Activated naive CD4-positive, alpha-beta T cell treated with anti-CD3 and anti-CD28 coated beads, Interleukin-2, amount 50 U/mL, for 16 hours (primary cell): ENCODE measurements around the gene KCNAB1.
"Not testable (repeated sequence)": the region's sequence is repeated elsewhere in the genome, so short reads cannot be mapped to it uniquely, and the experiment has no call there.

Experiments
- DNase-seq: peaks from one replicate; pipeline ENCODE4 v3.0.0-alpha.2; 2020

The KCNAB1 gene

DNA sequence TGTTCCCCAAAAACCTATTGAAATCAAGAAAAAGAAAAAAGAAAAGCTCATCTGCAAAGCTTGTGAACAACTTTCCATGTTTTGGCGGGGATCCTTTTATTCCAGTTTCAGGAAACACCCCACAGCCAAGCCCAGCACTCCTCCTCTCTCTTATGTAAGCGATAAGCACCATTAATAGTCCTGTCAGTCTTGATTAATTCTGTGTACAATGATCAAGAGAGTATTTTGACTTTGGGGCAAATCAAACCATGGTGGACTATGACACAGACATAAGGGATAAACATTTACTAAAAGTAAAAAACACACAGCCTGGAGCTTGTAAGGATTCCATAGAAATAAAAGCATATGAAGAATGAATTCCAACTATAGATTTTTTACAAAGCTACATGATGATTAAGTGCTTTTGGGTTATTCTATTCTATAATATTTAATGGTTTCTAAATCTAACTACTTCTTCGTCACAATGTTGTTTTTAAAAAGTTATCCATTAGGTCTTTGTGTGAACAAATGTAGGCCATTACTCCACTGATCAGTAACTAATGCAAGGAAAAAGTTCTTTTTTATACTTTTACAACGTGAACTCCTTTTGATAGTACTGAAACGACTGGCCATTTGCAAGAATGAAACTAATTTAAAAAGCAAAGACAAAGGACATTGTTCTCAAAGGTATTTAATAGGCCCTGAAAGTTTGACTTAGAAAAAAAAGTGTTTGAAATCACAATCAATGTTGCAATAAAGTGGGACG lies 106.5 kb downstream of the KCNAB1 start:
- DNase-seq: no peak

DNA sequence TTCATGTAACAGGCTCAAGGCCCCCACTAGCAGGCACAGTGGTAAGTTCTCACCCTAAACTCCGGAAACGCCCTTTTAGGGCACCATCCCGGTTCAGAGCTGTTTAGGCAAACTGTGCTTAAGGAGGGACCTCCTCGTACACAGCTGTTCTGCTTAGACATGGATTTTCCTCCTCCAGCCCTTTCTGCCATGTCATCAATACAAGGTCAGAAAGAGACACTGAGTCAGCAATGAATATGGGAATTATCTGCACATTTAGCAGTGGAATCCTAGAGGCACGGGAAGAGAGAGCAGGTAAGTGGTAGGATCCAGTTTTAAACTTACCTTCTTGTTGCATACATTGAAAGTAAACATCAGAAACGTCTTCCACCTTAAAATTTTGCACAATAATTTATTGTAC lies 107.3 kb downstream of the KCNAB1 start:
- DNase-seq: no peak

DNA sequence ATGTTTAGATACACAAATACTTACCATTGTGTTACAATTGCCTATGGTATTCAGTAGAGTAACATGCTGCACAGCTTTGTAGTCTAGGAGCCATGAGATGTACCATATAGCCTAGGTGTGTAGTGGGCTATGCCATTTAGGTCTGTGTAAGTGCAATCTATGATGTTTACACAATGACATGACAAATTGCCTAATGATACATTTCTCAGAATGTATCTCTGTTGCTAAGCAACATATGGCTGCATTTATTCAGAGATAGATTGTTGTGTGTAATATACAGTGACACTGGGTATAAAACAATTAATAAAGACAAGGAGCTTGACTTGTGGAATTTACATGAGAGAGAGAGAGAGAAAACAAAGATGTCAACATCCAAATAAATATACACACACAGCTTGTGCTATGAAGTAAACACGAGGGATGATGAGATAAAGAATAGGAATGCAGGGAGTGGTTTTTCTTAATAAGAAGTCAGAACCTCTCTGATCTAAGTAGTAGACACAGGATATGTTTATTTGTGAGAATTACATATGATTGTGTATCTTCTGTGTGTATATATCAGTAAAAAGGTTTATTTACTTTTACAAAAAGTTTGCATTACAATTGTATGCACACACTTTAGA lies 110.0 kb downstream of the KCNAB1 start:
- no peak for DNase-seq

DNA sequence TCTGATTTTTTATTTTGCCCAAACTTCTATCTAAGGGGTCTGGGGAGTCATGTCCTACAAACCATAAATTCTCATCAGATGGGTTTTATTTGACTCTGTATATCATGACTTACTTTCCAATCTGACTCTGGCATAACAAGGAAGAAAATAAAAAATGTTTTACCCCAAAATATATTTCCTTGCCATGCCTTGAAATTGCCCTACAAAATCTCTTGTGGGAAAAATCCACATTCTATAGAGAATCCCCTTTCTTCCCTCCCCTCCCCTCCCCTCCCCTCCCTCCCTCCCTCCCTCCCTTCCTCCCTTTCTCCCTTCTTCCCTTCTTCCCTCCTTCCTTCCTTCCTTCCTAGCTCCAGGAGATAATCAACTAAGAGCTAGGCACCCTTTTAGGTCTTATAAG lies 110.8 kb downstream of the KCNAB1 start:
- DNase-seq: not testable (repeated sequence)

DNA sequence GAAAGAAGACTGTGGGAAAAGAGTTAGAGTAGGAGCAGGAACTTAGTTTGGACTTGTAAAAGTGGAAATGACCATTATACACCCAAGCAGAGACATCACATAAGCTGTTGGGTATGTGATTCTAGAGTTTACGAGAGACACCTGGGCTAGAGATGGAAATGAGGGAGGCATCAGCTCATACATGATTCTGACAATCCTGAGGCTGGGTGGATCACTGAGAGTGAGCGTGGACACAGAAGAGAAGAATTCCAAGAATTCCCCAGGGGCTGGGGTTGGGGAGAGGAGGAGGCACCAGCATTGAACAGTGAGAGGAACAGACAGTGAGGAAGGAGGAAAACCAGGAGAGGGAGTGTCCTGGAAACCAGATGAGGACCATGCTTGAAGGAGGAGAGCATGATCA lies 113.5 kb downstream of the KCNAB1 start:
- no peak for DNase-seq

DNA sequence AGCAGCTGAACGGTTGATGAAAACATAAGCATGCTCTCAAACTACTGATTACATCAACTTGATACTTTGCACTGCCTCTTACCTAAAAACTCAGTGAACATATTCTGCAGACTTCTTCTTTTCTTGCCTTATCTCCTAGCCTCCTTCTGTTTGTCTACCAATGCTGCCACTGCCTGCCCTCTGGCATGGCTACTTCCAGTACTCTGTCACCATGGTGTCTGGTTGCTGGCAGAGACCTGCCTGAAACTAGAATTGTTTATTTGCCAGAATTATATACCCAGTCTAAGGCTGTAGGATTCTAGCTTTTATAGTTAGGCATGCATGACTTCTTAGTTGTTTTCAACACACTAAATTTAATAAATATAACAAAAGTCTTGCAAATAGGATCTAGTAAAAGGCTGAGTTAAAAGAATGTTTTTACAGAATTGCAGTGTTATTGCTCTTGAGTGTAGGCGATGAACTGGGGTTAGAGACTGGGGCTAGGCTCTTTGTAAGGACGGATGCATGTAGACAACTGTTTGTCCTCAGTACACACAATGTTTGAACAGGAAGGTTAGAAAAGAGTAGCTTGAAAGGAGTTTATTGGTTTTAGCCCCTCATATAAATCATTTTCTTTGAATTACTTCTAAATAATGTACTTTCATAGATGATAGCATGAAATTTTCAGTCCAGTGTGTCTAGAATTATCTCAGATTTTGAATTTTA lies 116.3 kb downstream of the KCNAB1 start:
- DNase-seq: no peak

DNA sequence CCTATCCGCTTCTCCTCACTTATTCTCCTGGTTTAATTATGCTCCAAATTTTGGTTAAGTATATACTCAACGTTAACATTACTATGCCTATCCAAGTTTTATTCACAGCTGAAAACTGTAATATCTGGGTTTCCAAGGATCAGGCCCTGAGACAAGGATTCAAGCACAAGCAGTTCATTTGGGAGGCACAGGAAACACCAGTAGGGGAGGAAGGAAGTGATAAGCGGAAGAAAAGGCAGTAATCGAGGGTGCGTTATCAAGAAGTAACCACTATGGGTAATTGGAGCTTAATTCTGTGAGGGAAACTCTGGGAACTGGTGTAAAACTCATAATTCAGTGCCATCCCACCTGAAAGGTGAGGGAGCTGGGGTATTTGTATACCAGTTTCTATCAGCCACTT lies 120.3 kb downstream of the KCNAB1 start:
- no peak for DNase-seq

DNA sequence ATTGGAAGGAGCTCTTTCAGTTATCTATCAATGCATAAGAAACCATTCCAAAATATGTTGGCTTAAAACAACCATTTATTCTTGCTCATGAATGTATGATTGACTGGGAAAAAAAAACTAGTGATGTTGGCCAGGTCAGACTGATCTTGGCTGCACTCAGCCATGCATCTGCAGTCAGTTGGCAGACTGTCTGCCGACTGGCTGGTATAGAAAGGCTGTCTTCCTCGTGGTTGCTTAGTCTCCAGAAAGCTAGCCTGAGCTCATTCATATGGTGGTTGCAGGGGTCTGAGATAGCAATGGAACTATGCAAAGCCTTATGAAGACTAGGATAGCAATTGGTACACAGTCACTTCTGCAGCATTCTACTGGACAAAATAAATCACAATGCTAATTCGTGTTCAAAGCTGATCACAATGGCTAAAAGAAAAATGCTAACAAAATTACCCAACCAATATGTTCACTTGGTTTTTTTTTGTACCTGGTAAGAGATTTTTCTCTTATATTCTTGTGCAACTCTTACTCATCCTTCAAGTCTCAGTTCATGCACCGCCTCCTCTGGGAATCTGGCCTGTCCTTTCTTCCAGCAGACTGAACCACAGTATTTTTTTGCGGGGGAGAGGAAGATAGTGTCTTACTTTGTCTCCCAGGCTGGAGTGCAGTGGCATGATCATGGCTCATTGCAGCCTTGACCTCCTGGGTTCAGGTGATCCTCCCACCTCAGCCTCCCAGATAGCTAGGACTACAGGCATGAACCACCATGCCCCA lies 126.8 kb downstream of the KCNAB1 start:
- no peak for DNase-seq

DNA sequence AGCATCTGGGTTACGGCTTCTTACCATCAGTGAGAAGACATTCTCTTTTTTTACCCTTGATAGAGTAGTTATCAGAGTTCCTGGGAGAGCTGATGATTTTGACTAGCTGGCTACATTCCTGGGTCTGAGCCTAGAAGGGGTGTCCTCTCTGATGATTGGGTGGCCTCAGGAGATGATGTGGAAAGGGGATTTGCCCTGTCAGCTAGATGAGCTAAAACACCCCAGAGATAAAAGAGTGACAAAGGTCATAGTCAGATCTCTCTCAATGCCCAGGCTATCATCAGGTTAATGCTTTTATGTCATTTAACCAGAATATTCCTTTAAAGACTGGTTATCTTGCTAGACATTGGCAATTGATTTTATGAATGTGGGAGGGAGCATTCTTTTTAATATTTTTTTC lies 130.2 kb downstream of the KCNAB1 start:
- no peak for DNase-seq

DNA sequence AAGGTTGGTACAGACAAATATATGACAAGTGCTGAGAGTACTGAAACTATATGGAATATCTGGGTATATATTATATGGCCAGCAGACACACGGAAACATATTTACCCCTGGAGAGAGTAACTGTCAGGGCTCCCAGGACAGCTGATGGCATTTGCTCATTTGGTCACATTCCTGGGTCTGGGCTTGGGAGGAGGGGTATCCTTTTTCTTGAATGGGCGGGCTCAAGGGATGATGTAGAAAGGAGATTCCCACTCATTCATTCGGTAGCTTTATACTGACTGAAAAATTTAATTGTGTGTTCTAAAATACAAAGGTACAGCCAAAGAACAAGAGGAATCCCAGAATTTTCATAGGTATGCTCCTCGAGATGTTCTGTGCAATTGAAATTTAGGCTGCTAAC lies 131.0 kb downstream of the KCNAB1 start:
- DNase-seq: no peak

DNA sequence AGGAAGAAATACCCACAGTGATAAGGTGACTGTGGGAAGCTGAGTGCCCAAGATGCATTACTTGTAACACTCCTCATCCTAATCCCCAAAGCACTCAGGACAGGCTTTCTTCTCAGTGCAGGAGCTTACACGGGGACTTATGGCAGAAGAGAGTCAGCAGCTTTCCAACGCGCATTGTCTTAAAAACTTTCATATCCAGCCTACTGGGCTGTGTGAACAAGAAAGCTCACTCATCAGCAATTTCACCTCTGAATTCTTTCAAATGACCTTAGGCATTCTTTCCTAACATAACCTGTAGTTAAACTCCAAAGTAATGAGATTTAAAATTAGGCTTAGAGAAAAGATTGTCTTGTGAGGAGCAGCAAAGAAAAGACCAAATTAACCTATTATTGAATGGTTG lies 132.3 kb downstream of the KCNAB1 start:
- DNase-seq: no peak

DNA sequence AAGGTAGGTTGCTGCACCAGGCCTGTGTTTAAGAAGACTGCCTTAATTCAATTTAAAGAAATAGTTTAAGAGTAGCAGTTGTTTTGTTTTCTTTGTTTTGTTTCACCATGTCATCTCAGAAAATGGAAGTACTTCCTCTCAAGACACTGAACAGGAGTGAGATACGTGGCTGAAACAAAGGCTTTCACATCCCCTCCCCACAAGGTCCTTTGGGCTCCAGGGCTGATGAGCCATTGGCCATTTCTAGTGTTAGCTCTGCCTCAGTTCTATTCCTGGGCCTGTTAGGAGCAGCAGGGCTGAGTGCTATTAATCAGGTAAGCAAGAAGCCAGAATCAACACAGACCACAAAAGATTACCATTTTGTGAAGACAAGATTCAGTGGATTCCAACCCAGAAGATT lies 132.8 kb downstream of the KCNAB1 start:
- DNase-seq: no peak

DNA sequence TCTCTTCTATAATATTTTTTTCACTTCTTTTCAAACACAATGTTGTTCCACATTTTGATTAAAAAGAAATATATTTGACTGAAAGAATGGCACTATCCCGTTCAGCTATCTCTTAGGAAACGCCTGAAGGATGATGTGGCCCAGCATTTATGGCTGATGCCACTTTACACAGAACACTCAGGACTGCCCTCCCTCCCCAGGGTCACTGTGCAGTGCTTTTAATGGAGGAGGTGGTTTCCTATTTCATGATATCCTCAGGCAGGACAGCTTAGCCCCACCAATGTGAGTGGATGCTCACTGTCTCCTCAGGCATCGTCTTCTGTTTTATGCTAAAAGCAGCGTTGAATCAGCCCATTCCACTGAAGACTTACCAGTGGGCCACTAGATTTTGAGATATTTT lies 135.9 kb downstream of the KCNAB1 start:
- no peak for DNase-seq

DNA sequence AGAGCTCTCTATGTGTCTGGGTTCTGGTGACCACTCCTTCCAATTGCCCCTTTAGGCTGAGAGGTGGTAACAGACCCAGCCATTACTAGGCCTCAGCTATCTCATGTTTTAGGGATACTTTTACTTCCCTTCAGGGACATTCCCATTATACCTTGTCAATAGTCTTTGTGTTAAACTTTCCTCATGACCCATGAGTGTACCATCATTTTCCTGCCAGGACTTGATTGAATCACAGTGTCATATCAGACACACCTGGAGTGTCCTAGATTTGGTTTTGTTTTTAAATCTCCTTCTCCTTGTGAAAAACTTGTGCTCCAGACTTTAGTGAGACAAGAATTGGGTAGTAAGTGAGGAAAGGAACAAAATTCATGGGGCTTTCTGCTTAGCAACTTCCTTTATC lies 136.6 kb downstream of the KCNAB1 start:
- no peak for DNase-seq

DNA sequence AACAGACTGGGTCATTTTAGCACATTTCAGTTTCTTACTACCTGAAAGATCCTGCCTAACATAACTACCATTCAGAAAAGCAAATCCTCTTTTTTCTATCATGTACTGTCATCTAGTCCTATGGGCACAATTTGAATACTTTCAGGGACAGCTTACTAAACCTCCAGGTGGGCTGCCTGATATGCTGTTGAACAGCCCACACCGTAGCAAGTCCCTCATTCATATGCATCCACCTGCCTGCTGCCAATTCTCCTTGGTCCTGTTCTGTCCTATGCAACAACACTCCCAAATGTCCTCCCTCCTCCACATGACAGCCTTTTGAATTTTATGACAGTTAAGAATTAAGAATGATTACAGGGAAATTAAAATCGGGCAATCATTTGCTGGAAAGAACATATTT lies 137.9 kb downstream of the KCNAB1 start:
- no peak for DNase-seq

DNA sequence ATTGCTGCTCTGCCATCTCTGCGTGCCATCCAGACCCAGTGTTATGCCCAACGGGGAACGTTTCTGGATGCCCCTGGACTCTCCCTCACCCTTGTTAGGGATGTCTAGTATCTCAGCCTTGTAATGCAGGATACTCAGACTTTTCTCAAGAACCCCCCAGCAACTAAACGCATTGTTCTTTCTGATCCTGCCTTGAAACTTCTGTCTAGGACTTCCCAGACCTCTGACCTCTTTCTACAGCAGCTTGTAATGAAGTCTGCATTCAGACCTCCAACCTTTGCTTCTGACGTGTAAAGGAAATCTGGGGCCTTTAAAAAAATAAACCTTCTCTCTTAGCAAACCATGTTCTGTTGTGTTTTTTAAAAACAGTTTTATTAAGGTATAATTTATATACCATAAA lies 139.5 kb downstream of the KCNAB1 start:
- no peak for DNase-seq

DNA sequence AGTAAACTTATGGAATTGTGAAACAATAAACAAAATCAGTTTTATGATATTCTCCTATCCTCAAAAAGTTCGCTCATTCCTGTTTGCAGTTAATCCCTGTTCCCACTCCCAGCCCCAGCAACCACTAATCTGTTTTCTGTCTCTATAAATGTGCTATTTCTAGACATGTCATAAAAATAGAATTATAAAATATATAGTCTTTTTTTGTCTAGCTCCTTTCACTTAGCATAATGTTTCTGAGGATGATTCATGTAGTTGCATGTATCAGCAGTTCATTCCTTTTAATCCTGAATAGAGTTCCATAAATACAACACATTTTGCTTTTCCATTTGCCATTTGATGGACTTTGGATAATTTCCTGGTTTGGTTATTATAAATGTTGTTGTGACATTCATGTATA lies 140.0 kb downstream of the KCNAB1 start:
- DNase-seq: no peak

DNA sequence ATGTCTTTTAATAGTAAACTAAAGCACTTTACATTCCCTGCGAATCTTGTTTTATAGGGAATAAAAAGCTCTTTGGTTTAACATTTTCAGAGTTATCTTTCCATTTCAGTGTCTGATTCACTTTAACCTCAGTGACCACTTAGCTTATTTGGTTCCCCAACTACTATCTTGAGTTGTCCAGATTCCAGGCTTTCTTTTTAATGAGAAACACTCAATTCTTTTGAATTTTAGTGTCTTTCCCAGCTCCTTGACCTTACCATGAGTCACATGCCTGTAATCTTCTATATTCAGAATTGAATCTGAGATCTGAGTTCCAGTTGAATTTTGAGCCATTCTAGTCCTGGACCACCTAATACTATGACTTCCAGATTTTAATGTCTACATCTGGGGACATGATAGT lies 144.4 kb downstream of the KCNAB1 start:
- DNase-seq: no peak

DNA sequence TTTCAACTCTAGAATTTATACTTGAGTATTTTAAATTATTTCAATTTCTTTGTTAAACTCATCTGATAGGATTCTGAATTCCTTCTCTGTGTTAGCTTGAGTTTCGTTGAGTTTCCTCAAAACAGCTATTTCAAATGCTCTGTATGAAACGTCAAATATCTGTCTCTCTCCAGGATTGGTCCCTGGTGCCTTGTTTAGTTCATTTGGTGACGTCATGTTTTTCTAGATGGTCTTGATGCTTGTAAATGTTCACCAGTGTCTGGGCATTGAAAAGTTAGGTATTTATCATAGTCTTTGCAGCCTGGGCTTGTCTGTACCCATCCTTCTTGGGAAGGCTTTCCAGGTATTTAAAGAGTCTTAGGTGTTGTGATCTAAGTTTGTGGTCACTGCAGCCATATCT lies 151.1 kb downstream of the KCNAB1 start:
- no peak for DNase-seq

DNA sequence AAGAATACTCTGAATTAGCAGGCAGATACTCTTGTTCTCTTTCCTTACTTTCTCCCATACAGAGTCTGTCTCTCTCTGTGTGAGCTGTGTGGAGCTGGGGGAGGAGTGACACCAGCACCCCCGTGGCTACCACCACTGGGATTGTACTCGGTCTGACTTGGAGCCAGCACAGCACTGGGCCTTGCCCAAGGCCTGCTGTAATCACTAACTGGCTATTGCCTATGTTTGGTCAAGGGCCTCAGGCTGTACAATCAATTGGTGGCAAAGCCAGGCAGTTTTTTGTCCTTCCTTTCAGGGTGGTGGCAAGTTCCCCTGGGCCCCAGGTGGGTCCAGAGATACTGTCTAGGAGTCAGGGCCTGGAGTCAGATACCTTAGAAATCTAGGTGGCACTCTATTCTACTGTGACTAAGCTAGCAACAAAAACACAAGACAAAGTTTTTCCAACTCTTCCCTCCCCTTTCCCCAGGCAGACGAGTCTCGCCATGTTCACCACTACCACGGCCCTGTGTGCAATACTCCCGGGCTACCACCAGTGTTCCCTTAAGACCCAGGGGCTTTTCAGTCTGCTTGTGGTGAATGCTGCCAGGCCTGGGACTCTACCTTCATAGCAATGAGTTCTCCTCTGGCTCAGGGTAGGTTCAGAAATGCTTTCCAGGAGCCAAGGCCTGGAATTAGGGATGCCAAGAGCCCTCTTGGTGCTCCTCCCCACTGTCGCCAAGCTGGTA lies 151.8 kb downstream of the KCNAB1 start:
- no peak for DNase-seq

DNA sequence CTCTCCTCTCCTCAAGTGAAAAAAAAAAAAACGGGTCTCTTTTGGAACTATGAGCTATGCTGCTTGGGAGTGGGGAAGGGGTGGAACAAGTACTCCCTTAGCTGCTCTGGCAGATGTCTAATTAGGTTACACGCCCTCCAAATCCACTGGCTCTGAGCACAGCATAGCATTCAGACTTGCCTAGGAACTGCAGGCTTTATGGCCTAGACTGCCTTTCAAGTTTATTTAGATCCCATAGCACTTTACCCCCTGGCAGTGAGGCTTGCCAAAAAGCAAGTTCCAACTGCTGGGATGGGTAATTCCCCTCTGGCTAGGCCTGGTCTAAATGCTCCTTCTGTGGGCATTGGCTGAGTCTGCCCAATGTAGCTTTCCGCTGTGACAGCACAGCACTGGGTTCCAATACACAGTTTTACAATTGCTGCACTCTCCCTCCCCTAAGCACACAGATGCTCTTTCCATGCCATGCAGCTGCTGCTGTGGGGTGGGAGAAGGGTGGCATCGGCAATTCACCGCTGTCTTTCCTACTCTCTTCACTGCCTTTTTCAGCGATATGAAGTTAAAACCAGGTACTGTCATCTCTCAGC lies 152.8 kb downstream of the KCNAB1 start:
- DNase-seq: no peak

DNA sequence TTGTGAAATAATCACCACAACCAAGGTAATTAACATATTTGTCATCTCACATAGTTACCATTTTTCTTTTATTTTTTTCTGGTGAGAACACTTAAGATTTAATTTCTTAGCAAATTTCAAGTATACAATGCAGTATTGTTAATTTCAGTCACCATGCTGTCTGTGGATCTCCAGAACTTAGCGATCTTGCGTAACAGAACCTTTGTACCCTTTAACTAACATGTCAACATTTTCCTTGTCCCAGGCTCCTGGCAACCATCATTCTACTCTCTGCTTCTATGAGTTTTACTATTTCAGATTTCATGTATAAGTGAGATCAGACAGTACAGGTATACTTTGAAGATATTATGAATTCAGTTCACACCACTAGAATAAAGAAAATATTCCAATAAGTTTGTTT lies 154.4 kb downstream of the KCNAB1 start:
- DNase-seq: no peak

DNA sequence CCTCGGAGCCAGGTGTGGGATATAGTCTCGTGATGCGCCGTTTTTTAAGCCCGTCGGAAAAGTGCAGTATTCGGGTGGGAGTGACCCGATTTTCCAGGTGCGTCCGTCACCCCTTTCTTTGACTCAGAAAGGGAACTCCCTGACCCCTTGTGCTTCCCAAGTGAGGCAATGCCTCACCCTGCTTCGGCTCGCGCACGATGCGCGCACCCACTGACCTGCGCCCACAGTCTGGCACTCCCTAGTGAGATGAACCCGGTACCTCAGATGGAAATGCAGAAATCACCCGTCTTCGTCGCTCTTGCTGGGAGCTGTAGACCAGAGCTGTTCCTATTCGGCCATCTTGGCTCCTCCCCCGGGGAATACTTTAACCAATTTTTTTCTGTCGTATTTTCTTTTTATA lies 164.3 kb downstream of the KCNAB1 start:
- DNase-seq: not testable (repeated sequence)
